Muscle of back (tissue), 11 donors: ENCODE results near the gene STARD13. TPM values are rescaled to one million over a fixed set of nuclear protein-coding genes. Genes with fewer than 3 reads are reported as not detected.

ENCODE experiments used
- DNase-seq, 3 donors: peaks; one replicate each; pipeline versions ENCODE4 v3.0.0 to v3.0.0-alpha.2; 2013
- polyA plus RNA-seq, 10 donors: library from polyadenylated mRNA; unstranded; fragments of 120-200 nt; gene quantifications; one replicate each; pipeline ENCODE4 v1.2.1, GENCODE V29; 2013; ENCODE audit not compliant: insufficient read length in 10 of 10

The STARD13 gene
- polyA plus RNA-seq, 10 donors: 17.3 to 27.5 (median 21.8) TPM

DNA sequence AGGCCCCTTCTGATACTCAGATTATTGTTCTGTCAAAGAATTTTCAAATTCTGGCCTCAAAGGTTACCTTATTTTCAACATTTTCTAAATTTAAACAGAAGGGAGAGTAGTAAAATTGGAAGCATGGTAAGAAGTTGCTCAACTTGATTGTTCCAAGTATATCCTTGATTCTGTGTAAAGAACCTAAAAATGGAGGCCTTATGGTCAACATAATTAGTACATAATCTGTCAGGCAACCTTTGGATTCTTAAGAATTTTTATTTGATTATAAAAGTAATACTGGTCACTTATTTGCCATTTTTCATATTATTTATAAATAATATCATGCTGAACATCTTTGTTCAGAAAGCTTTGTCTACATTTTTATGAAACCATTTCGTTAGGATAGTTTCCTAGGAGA lies 83.9 kb downstream of the STARD13 start:
- DNase-seq: no peak

- no peak for DNase-seq
Observed at GRCh38 chr13:33199289-33199850, 86.2 kb downstream of the STARD13 start.

GRCh38 chr13:33197541-33197971 lies 88.0 kb downstream of the STARD13 start:
- no peak for DNase-seq

DNA sequence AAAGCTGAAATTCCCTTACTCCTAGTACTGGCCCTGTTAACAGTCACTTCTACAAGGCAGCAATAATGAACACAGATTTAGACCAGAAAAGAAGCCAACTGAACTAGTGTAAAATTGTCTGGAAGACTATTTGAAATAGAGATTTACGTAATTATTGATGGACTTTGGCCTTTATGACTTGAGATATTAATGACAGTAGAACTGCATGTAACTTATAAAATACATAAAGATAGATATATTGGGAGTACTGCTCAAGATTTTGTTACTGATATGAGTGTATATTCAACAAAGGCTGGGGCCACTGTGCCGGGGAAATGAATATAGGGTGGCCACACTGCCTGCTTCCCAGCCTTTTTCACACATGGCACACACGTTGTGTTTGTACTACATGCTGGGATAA lies 88.8 kb downstream of the STARD13 start:
- no peak for DNase-seq

GRCh38 chr13:33195693-33196464 lies 89.7 kb downstream of the STARD13 start:
- DNase-seq: no peak

DNA sequence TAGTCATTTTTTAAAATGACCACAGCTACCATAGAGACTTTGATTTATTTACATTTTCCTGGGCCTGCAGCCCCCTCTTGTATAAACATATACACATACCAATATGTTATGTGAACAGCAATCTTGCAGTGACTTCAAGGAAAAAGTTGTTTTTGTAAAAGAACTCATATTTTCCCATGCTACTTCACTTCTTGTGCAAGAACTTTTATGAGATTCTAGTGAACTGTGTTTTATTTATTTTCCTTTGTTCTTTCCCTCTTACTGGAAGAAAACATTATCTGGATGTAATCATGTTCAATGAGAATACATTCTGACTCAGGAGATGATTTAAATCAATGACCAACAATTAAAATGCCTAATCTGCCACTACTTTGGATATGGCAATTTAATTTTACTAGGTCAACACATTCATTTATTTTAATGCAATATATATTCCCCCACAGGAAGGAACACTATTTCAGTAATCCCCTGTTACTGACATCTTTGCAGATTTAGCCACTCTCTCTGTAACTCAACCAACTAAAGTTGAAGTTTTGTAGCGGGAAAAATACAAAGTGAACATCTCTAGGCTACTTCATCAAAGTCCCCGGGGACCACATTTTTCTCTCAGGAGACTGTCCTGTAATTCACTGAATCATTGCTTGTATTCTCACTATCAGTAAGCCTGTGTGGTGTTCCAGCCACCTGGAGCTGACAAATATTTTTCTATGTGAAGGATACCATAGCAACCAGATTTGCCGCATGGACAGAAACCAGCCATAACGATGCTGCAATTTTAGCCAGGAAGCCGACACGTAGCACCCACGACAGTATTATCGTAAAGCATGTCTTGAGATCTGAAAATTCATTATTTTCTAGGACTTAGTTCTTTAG lies 90.5 kb downstream of the STARD13 start:
- DNase-seq: peak; percentile 76 to 89 (median 81)

DNA sequence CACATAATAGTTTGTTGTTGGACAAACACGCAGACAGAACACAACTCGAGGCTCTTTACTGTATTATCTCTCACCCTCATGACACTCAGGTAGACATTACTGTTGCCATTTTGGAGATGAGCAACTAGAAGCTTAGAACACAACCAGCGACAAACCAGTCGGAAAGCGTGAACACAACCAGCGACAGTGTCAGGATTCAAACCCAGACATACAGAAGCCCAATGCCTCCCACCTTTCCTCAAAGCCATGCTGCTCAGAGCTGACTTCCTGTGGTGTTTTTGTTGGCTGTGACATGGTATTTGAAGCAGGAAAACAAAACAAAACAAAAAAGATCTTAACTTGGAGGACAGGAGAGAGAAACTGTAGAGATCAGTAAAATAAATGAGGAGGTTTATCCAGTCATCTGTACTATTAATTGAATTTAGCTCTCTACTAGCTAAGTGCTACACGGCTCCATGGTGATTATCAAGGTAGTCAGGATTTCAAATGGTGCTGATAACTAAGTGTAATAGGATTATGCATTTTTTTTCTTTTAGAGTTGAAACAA lies 92.1 kb downstream of the STARD13 start:
- DNase-seq: no peak

- no peak for DNase-seq
Observed at GRCh38 chr13:33191425-33192210, 93.9 kb downstream of the STARD13 start.

DNA sequence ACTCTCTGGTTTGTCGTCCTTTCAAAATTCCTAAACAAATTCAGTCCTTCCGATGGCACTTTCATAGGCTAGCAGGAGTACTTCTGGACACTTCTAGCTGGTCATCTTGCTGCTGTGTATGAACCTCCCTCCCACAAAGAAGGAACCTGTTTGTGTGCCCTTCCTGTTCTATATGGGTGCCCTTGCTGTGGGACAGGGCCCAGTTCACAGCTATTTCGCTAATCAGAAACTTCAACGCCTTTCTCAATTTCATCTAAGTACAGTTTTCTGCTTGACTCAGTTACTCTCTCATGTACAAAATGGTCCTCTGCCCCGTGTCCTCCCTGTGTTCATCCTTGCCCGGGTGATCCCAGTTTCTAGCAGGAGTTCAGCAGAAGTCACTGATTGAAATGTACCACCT lies 96.1 kb downstream of the STARD13 start:
- DNase-seq: no peak

GRCh38 chr13:33188093-33188882 lies 97.3 kb downstream of the STARD13 start:
- DNase-seq: no peak

DNA sequence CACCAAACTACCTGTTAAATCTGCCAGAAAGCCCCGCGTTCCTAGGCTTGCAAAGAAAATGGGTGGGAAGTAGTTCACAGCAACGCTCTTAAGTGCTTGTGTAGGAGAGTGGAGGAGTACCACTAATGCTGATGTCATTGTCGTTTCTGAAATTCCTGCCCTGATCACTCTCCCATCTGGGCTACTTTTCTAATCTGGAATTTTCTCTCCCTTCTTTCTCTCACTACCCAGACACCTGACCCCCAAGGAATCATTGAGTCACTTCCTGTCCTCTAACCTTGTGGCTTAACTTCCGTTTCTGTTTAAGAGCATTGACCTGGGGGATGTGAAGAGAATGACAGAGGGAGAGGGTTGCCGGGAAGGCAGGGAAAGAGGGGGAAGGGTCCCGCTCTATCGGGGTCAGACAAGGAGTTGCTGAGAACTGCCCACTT lies 98.7 kb downstream of the STARD13 start:
- no peak for DNase-seq

- DNase-seq: no peak
Observed at GRCh38 chr13:33185853-33186252, 99.7 kb downstream of the STARD13 start.

DNA sequence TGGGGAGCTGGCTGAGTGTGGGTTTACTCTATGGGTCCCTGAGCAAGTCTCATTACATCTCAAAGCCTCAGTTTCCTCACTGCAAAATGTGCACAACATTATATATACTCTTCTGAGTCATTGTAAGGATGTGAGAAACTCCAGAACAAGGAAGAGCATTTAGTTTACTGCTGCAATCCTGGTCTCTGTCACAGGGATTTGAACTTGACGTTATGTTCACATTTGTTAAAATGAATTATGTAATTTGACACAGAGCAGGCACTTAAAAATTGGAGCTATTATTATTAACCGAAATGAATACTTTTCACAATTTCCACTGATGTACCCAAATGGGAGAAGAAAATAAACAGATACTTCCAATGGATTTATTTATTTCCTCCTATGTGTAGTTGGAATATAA lies 101.0 kb downstream of the STARD13 start:
- DNase-seq: no peak

DNA sequence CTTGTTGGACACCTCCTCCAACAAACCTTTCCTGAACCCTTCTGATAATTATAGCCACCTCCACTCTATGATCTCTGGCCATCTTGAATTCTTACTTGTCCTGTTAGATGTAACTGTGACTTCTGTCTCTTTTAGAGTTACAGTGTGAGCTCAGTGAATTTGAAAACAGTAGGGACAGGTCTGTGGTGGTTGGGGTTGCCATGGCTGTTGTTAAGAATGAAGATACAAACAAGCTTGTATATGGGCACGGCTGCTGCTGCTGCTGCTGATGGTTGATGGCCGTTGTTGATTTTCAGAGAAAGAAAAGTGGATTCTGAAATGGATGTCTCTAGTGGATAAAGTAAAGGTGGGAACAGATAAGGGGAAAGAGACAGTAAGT lies 101.5 kb downstream of the STARD13 start:
- no peak for DNase-seq

- peak in 1 of 3 donors; percentile 11 for DNase-seq
Observed at GRCh38 chr13:33183431-33184111, 102.0 kb downstream of the STARD13 start.

DNA sequence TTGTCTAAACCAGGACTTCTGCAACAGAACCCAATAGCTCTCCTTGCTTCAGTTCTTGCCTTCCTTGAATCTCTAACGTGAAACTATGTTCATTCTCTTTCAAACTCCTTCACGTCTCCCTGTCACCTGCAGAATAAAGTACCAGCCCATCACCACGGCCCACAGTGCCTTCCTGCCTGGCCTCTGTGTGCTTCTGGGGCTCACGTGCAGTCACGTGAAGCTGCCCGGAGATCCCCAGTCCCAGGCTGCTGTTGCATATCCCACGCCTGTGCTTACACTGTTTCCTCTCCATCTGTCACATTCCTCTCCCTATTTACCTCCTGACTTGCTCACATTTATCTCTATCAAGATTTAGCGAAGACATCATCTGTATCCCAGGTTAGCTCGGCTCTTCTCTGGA lies 102.8 kb downstream of the STARD13 start:
- DNase-seq: no peak

GRCh38 chr13:33181264-33181663 lies 104.3 kb downstream of the STARD13 start:
- no peak for DNase-seq

DNA sequence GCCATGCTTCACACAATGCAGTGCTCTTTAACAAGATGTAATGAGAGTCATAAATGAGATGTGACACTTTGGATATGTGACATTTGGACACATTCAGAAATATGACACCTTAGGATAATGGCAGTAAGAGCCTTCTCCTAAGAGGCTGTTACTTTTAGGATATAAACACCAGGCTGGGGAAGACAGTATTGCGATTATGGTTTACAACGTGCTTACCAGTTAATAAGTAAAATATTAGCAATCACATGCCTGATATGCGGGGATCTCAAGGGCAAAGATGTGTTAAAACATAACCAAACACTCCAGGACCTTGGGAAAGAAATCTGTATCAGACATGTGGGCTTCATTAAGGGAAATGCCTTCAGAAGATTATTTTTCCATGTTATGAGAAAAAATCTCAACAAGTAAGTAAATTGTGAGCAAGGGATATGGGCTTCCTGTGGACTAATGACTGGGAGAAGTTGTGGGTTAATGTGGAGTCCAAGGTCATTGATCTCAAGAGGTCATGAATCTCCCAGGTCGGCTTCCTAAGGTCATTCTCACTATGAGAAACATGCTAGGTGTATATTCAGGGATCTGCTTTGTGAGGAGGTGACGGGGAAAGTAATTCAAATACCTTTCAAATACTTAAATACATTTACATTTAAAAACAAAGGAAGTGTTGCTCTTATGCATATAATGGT lies 105.3 kb downstream of the STARD13 start:
- no peak for DNase-seq

DNA sequence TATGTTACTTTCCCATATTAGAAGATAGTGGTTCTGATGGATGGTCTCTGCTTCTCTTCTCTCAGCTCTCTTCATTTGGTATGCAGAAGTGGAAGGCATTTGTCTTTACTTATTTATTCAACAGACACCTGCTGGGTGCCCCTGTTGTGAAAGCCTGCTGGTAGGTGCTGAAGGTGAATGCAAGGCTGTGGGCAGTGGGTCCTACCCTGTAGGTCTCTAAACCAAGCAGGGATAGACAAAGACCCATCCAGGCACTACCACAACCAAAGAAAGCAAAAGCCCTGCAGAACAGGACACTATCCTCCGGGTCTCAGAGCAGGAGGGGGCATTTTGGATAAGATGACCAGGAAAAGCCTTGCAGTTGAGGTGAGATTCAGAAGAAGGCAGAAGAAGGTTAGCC lies 106.1 kb downstream of the STARD13 start:
- no peak for DNase-seq
